ENCODE measurements around the gene COPS9. TPM values are rescaled to one million over a fixed set of nuclear protein-coding genes. Genes with fewer than 3 reads are reported as not detected.

The COPS9 gene
- total RNA-seq, 1 donor from 2014 or later, result 109 TPM

GRCh38 chr2:240131941-240132650, 4.0 kb downstream of the COPS9 start:
- intact Hi-C loops (cut with DNase I), result no loop called here
- H3K4me1 ChIP-seq, result peaks cover 16% of the 10 kb centered on the region
- peaks cover 65% of the 10 kb centered on the region for H3K36me3 ChIP-seq
- H3K27me3 ChIP-seq (ENCODE audit: low read depth), result no peaks in the 10 kb centered on the region
- H3K4me3 ChIP-seq, result no peak overlapping the region
- no peak for ATAC-seq
- no peak overlapping the region for H3K27ac ChIP-seq
- peak; percentile 39 for DNase-seq
- TF ChIP-seq, protein P1, sequence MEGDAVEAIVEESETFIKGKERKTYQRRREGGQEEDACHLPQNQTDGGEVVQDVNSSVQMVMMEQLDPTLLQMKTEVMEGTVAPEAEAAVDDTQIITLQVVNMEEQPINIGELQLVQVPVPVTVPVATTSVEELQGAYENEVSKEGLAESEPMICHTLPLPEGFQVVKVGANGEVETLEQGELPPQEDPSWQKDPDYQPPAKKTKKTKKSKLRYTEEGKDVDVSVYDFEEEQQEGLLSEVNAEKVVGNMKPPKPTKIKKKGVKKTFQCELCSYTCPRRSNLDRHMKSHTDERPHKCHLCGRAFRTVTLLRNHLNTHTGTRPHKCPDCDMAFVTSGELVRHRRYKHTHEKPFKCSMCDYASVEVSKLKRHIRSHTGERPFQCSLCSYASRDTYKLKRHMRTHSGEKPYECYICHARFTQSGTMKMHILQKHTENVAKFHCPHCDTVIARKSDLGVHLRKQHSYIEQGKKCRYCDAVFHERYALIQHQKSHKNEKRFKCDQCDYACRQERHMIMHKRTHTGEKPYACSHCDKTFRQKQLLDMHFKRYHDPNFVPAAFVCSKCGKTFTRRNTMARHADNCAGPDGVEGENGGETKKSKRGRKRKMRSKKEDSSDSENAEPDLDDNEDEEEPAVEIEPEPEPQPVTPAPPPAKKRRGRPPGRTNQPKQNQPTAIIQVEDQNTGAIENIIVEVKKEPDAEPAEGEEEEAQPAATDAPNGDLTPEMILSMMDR (IDR thresholded peaks at IDR 0.05), result no peak
- no peaks in the 10 kb centered on the region for H3K9me3 ChIP-seq

DNA sequence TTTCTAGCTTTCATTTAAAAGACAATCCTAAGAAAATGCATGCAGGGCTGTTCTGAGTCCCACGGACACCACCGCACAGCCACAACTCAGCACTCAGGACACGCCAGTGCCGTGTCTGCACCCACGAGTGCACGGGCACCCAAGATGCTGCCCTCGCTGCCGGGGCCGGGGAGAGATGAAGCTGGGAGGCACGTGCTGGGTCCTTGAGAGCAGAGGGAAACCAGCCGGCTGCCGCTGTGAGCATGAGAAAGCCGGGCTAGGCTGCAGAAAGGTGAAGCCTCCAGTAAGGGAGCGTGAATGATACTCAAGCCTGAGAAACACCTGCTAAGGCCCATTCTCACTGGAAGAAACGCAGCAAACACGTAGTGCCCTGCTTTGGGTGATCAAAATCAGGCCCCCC, 4.8 kb downstream of the COPS9 start:
- no peaks in the 10 kb centered on the region for H3K9me3 ChIP-seq

GRCh38 chr2:240130393-240131195, 5.5 kb downstream of the COPS9 start:
- no peaks in the 10 kb centered on the region for H3K9me3 ChIP-seq
- ATAC-seq (no peak), DNase-seq (peak; percentile 37)
- peaks cover 15% of the 10 kb centered on the region for H3K4me1 ChIP-seq
- intact Hi-C loops (cut with DNase I), result no loop called here
- H3K36me3 ChIP-seq, result peaks cover 70% of the 10 kb centered on the region
- no peak overlapping the region for H3K27ac ChIP-seq
- H3K27me3 ChIP-seq (ENCODE audit: low read depth), result no peaks in the 10 kb centered on the region
- TF ChIP-seq, protein P1 (IDR thresholded peaks at IDR 0.05), result no peak
- H3K4me3 ChIP-seq, result no peak overlapping the region

More for the DNA sequence above, 4.8 kb downstream of the COPS9 start:
- H3K27me3 ChIP-seq (ENCODE audit: low read depth), result no peaks in the 10 kb centered on the region
- H3K27ac ChIP-seq, result no peak overlapping the region
- H3K4me3 ChIP-seq, result no peak overlapping the region
- H3K36me3 ChIP-seq, result peaks cover 70% of the 10 kb centered on the region
- TF ChIP-seq, protein P1 (IDR thresholded peaks at IDR 0.05), result no peak
- intact Hi-C loops (cut with DNase I), result no loop called here
- H3K4me1 ChIP-seq, result peaks cover 16% of the 10 kb centered on the region
- peak; percentile 42 for DNase-seq
- no peak for ATAC-seq

DNA sequence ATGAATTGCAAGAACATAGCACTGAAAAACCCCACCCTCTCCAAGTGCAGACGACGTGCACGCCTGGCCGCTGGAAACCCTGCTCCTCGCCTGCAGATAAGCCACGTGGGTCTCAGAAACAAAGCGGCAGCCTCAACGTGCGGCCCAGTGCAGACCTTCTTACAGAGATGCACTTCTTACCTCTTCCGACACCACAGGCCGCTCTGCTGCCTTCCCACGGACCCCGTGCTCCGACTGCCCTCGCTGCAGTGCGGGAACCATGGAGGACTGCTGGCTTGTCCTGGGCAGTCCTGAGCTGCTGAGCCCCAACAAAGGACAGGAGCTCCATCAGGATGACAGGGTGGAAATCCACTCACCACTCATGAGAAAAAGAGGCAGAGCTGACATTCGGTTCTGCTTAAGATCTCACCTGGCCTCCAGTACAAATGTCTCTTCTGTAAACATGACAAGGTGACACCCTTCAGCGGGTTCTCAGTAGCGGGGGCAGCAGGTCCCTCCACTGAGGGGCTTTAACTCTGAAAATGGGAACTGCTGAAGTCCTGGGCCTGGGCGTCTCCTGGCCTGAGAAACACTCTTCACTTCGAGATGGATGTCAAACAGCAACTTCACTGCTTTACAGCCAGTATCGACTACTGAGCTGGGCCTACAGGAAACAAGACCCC, 6.2 kb downstream of the COPS9 start:
- no peak for ATAC-seq
- intact Hi-C loops (cut with DNase I), result no loop called here
- peaks cover 70% of the 10 kb centered on the region for H3K36me3 ChIP-seq

GRCh38 chr2:240129311-240129710, 6.8 kb downstream of the COPS9 start:
- peak; percentile 16 for DNase-seq
- Histone ChIP-seq H3K4me3 (no peak overlapping the region), H3K4me1 (peaks cover 2% of the 10 kb centered on the region), H3K9me3 (no peaks in the 10 kb centered on the region), H3K27ac (no peak overlapping the region), H3K27me3 (ENCODE audit: low read depth) (no peaks in the 10 kb centered on the region), H3K36me3 (peaks cover 70% of the 10 kb centered on the region)
- TF ChIP-seq, protein P1 (IDR thresholded peaks at IDR 0.05), result no peak
- no peak for ATAC-seq
- intact Hi-C loops (cut with DNase I), result no loop called here

More for the DNA sequence above, 6.2 kb downstream of the COPS9 start:
- Histone ChIP-seq H3K27ac (no peak overlapping the region), H3K4me3 (no peak overlapping the region), H3K27me3 (ENCODE audit: low read depth) (no peaks in the 10 kb centered on the region), H3K4me1 (peaks cover 8% of the 10 kb centered on the region), H3K9me3 (no peaks in the 10 kb centered on the region)
- TF ChIP-seq, protein P1 (IDR thresholded peaks at IDR 0.05), result no peak
- DNase-seq, result peak; percentile 43

Measured in lower lobe of right lung (tissue), 2 donors.